Measurements from ENCODE around the gene ENKUR.

The ENKUR gene, protein sequence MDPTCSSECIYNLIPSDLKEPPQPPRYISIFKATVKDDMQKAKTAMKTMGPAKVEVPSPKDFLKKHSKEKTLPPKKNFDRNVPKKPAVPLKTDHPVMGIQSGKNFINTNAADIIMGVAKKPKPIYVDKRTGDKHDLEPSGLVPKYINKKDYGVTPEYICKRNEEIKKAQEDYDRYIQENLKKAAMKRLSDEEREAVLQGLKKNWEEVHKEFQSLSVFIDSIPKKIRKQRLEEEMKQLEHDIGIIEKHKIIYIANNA

GRCh38 chr10:25015828-25016375 lies at the start of gene ENKUR:
Gene ENKUR (minus strand): TSS chr10:25016158. CDS start chr10:25015936, 222 bp downstream.
- Histone ChIP-seq H3K36me3 (ENCODE audit: control insufficient read depth, insufficient read depth, low read length) (no peaks in the 10 kb centered on the region), H3K4me1 (ENCODE audit: control insufficient read depth, insufficient read depth, low read length) (no peaks in the 10 kb centered on the region), H3K9me3 (ENCODE audit: control insufficient read depth, insufficient read depth, low read length) (no peaks in the 10 kb centered on the region), H3K4me3 (ENCODE audit: low read depth, low read length) (peak within 1 kb of the TSS; percentile 84), H3K27me3 (ENCODE audit: control insufficient read depth, insufficient read depth, low read length) (no peaks in the 10 kb centered on the region), H3K9ac (ENCODE audit: low read depth, low read length) (peak within 1 kb of the TSS; percentile 82)

GRCh38 chr10:25064401-25064800 lies 48.4 kb upstream of the ENKUR start:
- H3K27me3 ChIP-seq (ENCODE audit: control insufficient read depth, insufficient read depth, low read length): peaks cover 30% of the 10 kb centered on the region
- no peak overlapping the region for H3K9ac ChIP-seq (ENCODE audit: low read depth, low read length)
- peaks cover 12% of the 10 kb centered on the region for H3K4me1 ChIP-seq (ENCODE audit: control insufficient read depth, insufficient read depth, low read length)
- H3K4me3 ChIP-seq (ENCODE audit: low read depth, low read length): no peak overlapping the region
- H3K9me3 ChIP-seq (ENCODE audit: control insufficient read depth, insufficient read depth, low read length): no peaks in the 10 kb centered on the region
- no peaks in the 10 kb centered on the region for H3K36me3 ChIP-seq (ENCODE audit: control insufficient read depth, insufficient read depth, low read length)

DNA sequence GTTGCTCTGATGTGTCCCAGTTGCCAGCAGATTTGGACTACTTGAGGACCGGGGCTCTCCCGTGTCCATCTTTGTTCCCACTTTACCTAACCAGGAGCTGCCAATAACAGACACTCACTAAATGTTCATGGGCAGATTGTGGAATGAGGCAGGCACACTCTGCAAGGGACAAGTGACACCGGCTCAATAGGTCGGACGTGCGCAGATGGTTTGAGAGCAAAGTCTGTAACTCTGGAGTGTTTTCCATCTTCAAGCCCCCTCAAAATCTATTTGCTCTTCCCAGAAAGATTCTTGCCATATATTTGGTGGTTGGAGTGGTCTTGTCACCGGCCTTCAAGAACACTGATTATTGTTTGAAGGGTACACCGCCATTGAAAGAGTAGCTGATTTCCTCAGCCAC lies 47.7 kb upstream of the ENKUR start:
- H3K4me3 ChIP-seq (ENCODE audit: low read depth, low read length): no peak overlapping the region
- peaks cover 8% of the 10 kb centered on the region for H3K4me1 ChIP-seq (ENCODE audit: control insufficient read depth, insufficient read depth, low read length)
- H3K9ac ChIP-seq (ENCODE audit: low read depth, low read length): no peak overlapping the region
- peaks cover 23% of the 10 kb centered on the region for H3K27me3 ChIP-seq (ENCODE audit: control insufficient read depth, insufficient read depth, low read length)
- H3K9me3 ChIP-seq (ENCODE audit: control insufficient read depth, insufficient read depth, low read length): no peaks in the 10 kb centered on the region
- no peaks in the 10 kb centered on the region for H3K36me3 ChIP-seq (ENCODE audit: control insufficient read depth, insufficient read depth, low read length)

DNA sequence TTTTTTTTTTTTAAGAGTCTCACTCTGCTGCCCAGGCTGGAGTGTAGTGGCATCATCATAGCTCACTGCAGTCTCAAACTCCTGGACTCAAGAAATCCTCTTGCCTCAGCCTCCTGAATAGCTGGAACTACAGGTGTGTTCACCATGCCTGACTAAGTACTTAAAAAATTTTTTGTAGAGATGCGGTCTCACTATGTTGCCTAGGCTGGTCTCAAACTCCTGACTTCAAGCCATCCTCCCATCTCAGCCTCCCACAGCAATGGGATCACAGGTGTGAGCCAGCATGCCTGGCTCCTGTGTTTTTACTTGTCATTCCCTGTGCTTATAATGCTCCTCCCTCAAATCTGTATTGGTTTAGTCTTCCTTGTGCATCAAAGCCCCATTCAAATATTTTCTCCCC lies 47.2 kb upstream of the ENKUR start:
- peaks cover 3% of the 10 kb centered on the region for H3K4me1 ChIP-seq (ENCODE audit: control insufficient read depth, insufficient read depth, low read length)
- H3K4me3 ChIP-seq (ENCODE audit: low read depth, low read length): no peak overlapping the region
- peaks cover 21% of the 10 kb centered on the region for H3K27me3 ChIP-seq (ENCODE audit: control insufficient read depth, insufficient read depth, low read length)
- H3K36me3 ChIP-seq (ENCODE audit: control insufficient read depth, insufficient read depth, low read length): no peaks in the 10 kb centered on the region
- no peak overlapping the region for H3K9ac ChIP-seq (ENCODE audit: low read depth, low read length)
- no peaks in the 10 kb centered on the region for H3K9me3 ChIP-seq (ENCODE audit: control insufficient read depth, insufficient read depth, low read length)

DNA sequence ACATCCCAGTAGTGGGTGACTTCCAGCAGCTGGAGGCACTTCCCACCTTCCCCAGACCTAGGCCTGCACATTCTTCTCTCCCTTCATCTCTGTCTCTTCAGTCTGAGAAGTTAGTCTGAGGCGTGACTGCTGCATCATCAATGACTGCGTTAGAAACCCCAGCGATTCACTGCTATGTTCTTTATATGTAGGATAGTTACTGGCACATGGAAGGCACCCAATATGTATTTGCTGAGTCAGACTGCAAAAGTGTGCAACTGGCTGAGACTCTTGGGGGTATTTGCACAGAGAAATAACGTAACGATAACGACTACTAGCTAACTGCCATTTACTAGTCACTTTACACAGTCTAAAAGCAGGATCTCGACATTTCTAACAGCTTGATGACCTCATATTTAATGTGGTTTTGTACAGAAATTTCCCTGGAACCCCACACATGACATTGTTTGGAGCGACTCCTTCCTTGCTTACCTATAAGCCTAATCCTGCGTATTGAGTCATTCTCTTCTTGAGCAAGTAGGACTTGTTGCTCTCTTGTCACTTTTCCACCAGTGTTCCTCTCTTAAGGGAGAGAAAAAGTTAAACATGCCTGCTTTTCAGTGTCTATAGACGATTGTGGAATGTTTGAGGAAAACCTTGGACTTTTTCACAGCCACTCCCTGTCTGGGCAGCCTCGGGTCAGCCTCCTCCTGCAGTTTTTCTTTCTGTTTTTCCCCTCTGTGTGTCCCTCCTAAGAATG lies 45.9 kb upstream of the ENKUR start:
- no peak overlapping the region for H3K4me3 ChIP-seq (ENCODE audit: low read depth, low read length)

DNA sequence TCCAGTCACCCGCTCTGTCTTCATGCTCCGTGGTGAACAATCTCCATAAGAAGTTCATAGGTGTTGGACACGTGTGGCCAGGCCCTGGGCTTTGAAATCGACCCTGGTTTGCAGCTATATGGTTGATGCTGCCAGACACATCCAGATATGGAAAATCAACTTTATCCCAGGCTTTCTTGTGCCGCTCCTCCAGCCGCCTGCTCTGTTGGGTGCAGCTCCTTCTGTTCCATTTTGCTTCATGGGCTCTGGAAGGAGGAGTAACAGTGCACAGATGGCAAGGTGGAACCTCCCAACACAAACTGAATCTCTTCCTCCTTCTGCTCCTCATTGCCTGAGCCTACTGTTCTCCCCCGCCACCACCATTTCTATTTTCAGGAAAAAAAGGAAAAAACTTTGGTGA lies 45.2 kb upstream of the ENKUR start:
- no peaks in the 10 kb centered on the region for H3K4me1 ChIP-seq (ENCODE audit: control insufficient read depth, insufficient read depth, low read length)
- no peak overlapping the region for H3K9ac ChIP-seq (ENCODE audit: low read depth, low read length)
- H3K36me3 ChIP-seq (ENCODE audit: control insufficient read depth, insufficient read depth, low read length): no peaks in the 10 kb centered on the region
- H3K9me3 ChIP-seq (ENCODE audit: control insufficient read depth, insufficient read depth, low read length): no peaks in the 10 kb centered on the region
- H3K4me3 ChIP-seq (ENCODE audit: low read depth, low read length): no peak overlapping the region
- peaks cover 7% of the 10 kb centered on the region for H3K27me3 ChIP-seq (ENCODE audit: control insufficient read depth, insufficient read depth, low read length)

More for the DNA sequence above, 45.9 kb upstream of the ENKUR start:
- Histone ChIP-seq H3K36me3 (ENCODE audit: control insufficient read depth, insufficient read depth, low read length) (no peaks in the 10 kb centered on the region), H3K4me1 (ENCODE audit: control insufficient read depth, insufficient read depth, low read length) (no peaks in the 10 kb centered on the region), H3K27me3 (ENCODE audit: control insufficient read depth, insufficient read depth, low read length) (peaks cover 13% of the 10 kb centered on the region), H3K9ac (ENCODE audit: low read depth, low read length) (no peak overlapping the region), H3K9me3 (ENCODE audit: control insufficient read depth, insufficient read depth, low read length) (no peaks in the 10 kb centered on the region)

GRCh38 chr10:25059990-25060389 lies 44.0 kb upstream of the ENKUR start:
- no peak overlapping the region for H3K9ac ChIP-seq (ENCODE audit: low read depth, low read length)
- no peak overlapping the region for H3K4me3 ChIP-seq (ENCODE audit: low read depth, low read length)
- no peaks in the 10 kb centered on the region for H3K27me3 ChIP-seq (ENCODE audit: control insufficient read depth, insufficient read depth, low read length)
- no peaks in the 10 kb centered on the region for H3K4me1 ChIP-seq (ENCODE audit: control insufficient read depth, insufficient read depth, low read length)
- H3K36me3 ChIP-seq (ENCODE audit: control insufficient read depth, insufficient read depth, low read length): no peaks in the 10 kb centered on the region
- H3K9me3 ChIP-seq (ENCODE audit: control insufficient read depth, insufficient read depth, low read length): no peaks in the 10 kb centered on the region

GRCh38 chr10:25057886-25058285 lies 41.9 kb upstream of the ENKUR start:
- Histone ChIP-seq H3K4me3 (ENCODE audit: low read depth, low read length) (no peak overlapping the region), H3K36me3 (ENCODE audit: control insufficient read depth, insufficient read depth, low read length) (no peaks in the 10 kb centered on the region), H3K9me3 (ENCODE audit: control insufficient read depth, insufficient read depth, low read length) (no peaks in the 10 kb centered on the region), H3K4me1 (ENCODE audit: control insufficient read depth, insufficient read depth, low read length) (no peaks in the 10 kb centered on the region), H3K27me3 (ENCODE audit: control insufficient read depth, insufficient read depth, low read length) (no peaks in the 10 kb centered on the region), H3K9ac (ENCODE audit: low read depth, low read length) (no peak overlapping the region)

DNA sequence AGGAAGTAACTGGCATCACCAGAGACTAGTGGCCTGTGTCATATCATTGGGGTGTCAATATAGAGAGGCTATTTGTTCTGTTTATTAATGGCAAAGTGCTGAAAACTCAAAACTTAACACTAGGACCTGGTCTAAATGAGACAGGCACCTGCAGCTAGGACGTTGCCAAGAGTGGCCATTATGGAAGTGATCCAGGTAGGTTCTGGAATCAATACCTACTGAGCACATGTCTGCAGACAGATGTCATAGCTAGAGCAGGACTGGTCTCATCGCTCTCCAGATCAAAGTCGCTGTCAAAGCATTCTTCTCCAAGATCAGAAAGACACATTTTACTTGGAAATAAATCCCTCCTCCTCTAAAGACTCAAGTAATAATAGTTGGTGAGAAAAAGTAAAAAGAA lies 40.8 kb upstream of the ENKUR start:
- Histone ChIP-seq H3K9me3 (ENCODE audit: control insufficient read depth, insufficient read depth, low read length) (no peaks in the 10 kb centered on the region), H3K4me3 (ENCODE audit: low read depth, low read length) (no peak overlapping the region), H3K36me3 (ENCODE audit: control insufficient read depth, insufficient read depth, low read length) (no peaks in the 10 kb centered on the region), H3K4me1 (ENCODE audit: control insufficient read depth, insufficient read depth, low read length) (no peaks in the 10 kb centered on the region), H3K27me3 (ENCODE audit: control insufficient read depth, insufficient read depth, low read length) (no peaks in the 10 kb centered on the region), H3K9ac (ENCODE audit: low read depth, low read length) (no peak overlapping the region)

- Histone ChIP-seq H3K36me3 (ENCODE audit: control insufficient read depth, insufficient read depth, low read length) (no peaks in the 10 kb centered on the region), H3K27me3 (ENCODE audit: control insufficient read depth, insufficient read depth, low read length) (no peaks in the 10 kb centered on the region), H3K9me3 (ENCODE audit: control insufficient read depth, insufficient read depth, low read length) (no peaks in the 10 kb centered on the region), H3K4me3 (ENCODE audit: low read depth, low read length) (no peak overlapping the region), H3K4me1 (ENCODE audit: control insufficient read depth, insufficient read depth, low read length) (no peaks in the 10 kb centered on the region), H3K9ac (ENCODE audit: low read depth, low read length) (no peak overlapping the region)
These were observed 36.1 kb upstream of the ENKUR start for GRCh38 chr10:25052012-25052411.

- Histone ChIP-seq H3K36me3 (ENCODE audit: control insufficient read depth, insufficient read depth, low read length) (no peaks in the 10 kb centered on the region), H3K27me3 (ENCODE audit: control insufficient read depth, insufficient read depth, low read length) (no peaks in the 10 kb centered on the region), H3K9me3 (ENCODE audit: control insufficient read depth, insufficient read depth, low read length) (no peaks in the 10 kb centered on the region), H3K4me1 (ENCODE audit: control insufficient read depth, insufficient read depth, low read length) (no peaks in the 10 kb centered on the region), H3K9ac (ENCODE audit: low read depth, low read length) (no peak overlapping the region), H3K4me3 (ENCODE audit: low read depth, low read length) (no peak overlapping the region)
These were observed 34.4 kb upstream of the ENKUR start for GRCh38 chr10:25050402-25050801.

DNA sequence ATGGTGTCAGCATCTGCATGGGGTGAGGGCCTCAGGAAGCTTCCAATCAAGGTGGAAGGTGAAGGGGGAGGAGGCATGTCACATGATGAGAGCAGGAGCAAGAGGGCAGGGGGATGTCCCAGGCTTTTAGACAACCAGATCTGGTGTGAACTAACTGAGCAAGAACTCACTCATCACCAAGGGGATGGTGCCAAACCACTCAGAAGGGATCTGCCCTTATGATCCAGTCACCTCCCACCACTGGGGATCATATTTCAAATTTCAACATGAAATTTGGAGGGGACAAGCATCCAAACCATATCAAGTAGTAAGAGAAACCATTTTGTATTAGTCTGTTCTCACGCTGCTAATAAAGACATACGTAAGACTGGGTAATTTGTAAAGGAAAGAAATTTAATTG lies 34.0 kb upstream of the ENKUR start:
- Histone ChIP-seq H3K36me3 (ENCODE audit: control insufficient read depth, insufficient read depth, low read length) (no peaks in the 10 kb centered on the region), H3K4me3 (ENCODE audit: low read depth, low read length) (no peak overlapping the region), H3K9me3 (ENCODE audit: control insufficient read depth, insufficient read depth, low read length) (no peaks in the 10 kb centered on the region), H3K9ac (ENCODE audit: low read depth, low read length) (no peak overlapping the region), H3K27me3 (ENCODE audit: control insufficient read depth, insufficient read depth, low read length) (no peaks in the 10 kb centered on the region), H3K4me1 (ENCODE audit: control insufficient read depth, insufficient read depth, low read length) (no peaks in the 10 kb centered on the region)

Data from iPS-15b (cell line).